GM13976 (cell line): ENCODE data around the gene AGBL1.

ENCODE experiments used
- DNase-seq: peaks from one replicate; pipeline ENCODE4 v3.0.0; 2012; ENCODE audit warnings: low spot score
- in situ Hi-C: fragments of 300-500 bp; cut with MboI; formaldehyde crosslinking; loops from one replicate; pipeline ENCODE4 v1.12.0; 2022; ENCODE audit warnings: low sequenced_read_pairs, mixed read lengths, inconsistent platforms; ENCODE audit not compliant: unreplicated experiment
- TF ChIP-seq, protein P1 (sequence below): IDR thresholded peaks from 2 replicates; pipeline ENCODE4 v1.5.1; 2012; ENCODE audit warnings: borderline replicate concordance, mild to moderate bottlenecking; ENCODE audit not compliant: insufficient read depth; ENCODE audit errors: extremely low read depth, missing control alignments, control extremely low read depth

Gene AGBL1

DNA sequence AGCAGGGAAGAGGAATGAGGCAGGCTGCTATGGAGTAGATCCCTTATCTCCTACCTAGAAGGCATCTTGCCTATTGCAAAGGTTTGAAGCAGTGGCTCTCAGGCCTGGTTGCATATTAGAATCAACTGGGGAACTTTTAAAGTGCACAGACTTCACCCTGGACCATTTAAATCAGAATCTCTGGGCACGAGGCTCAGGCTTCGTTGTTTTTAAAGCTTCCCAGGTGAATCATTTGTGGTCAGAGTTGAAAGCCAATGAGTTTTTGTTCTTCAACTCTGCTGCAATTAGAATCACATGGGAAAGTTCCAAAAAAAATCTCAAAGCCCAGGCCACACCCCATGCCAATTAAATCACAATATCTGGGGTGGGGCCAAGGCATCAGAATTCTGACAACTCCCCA, 773.1 kb downstream of the AGBL1 start:
- TF ChIP-seq, protein P1, sequence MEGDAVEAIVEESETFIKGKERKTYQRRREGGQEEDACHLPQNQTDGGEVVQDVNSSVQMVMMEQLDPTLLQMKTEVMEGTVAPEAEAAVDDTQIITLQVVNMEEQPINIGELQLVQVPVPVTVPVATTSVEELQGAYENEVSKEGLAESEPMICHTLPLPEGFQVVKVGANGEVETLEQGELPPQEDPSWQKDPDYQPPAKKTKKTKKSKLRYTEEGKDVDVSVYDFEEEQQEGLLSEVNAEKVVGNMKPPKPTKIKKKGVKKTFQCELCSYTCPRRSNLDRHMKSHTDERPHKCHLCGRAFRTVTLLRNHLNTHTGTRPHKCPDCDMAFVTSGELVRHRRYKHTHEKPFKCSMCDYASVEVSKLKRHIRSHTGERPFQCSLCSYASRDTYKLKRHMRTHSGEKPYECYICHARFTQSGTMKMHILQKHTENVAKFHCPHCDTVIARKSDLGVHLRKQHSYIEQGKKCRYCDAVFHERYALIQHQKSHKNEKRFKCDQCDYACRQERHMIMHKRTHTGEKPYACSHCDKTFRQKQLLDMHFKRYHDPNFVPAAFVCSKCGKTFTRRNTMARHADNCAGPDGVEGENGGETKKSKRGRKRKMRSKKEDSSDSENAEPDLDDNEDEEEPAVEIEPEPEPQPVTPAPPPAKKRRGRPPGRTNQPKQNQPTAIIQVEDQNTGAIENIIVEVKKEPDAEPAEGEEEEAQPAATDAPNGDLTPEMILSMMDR: no peak
- in situ Hi-C loops: no loop called here

GRCh38 chr15:86854176-86854575, 774.5 kb downstream of the AGBL1 start:
- DNase-seq: no peak
- TF ChIP-seq, protein P1: no peak
- in situ Hi-C loops: no loop called here

More for the DNA sequence above, 773.1 kb downstream of the AGBL1 start:
- DNase-seq: no peak

GRCh38 chr15:86855307-86856291, 775.9 kb downstream of the AGBL1 start:
- in situ Hi-C loops: no loop called here
- no peak for DNase-seq
- TF ChIP-seq, protein P1: no peak

GRCh38 chr15:86857701-86858100, 778.0 kb downstream of the AGBL1 start:
- in situ Hi-C loops: no loop called here
- no peak for DNase-seq
- TF ChIP-seq, protein P1: no peak

- no peak for DNase-seq
- in situ Hi-C loops: no loop called here
- TF ChIP-seq, protein P1: no peak
Observed at GRCh38 chr15:86863226-86863915, 783.7 kb downstream of the AGBL1 start.

GRCh38 chr15:86865920-86866319, 786.2 kb downstream of the AGBL1 start:
- DNase-seq: no peak
- in situ Hi-C loops: no loop called here
- TF ChIP-seq, protein P1: no peak
